ENCODE results near the gene LASP1NB.

The LASP1NB gene

GRCh38 chr17:38958756-38959155 lies 33.3 kb downstream of the LASP1NB start (continued):
- no peak for TF ChIP-seq NR2F2 (IDR thresholded peaks at IDR 0.05)
- no peak for TF ChIP-seq ATF3 (IDR thresholded peaks at IDR 0.05)
- TF ChIP-seq FOXA2 (IDR thresholded peaks at IDR 0.05), result no peak

GRCh38 chr17:38959508-38959907 lies 34.1 kb downstream of the LASP1NB start:
- no peak overlapping the region for H3K27ac ChIP-seq (ENCODE audit: low read depth in 1 of 2, low read length in 2 of 2)
- no peak for DNase-seq (ENCODE audit: low spot score)
- no peaks in the 10 kb centered on the region for H3K27me3 ChIP-seq (ENCODE audit: control insufficient read depth in 4 of 4, insufficient read depth in 4 of 4, low read length in 3 of 4)
- no peak overlapping the region for H3K9ac ChIP-seq (ENCODE audit: low read depth in 1 of 2, low read length in 2 of 2)
- no peak overlapping the region for H3K4me3 ChIP-seq (ENCODE audit: low read depth in 1 of 3, low read length in 3 of 3)
- WGBS, result 84% methylated on average over 3 of the region's 3 CpGs
- H3K4me1 ChIP-seq (ENCODE audit: control insufficient read depth in 4 of 4, insufficient read depth in 4 of 4, low read length in 3 of 4), result no peaks in the 10 kb centered on the region
- TF ChIP-seq EGR1 (IDR thresholded peaks at IDR 0.05; ENCODE audit: low read depth in 2 of 2), result no peak
- TF ChIP-seq JUND (IDR thresholded peaks at IDR 0.05), result no peak
- TF ChIP-seq FOXA1 (IDR thresholded peaks at IDR 0.05), result no peak
- no peak for TF ChIP-seq HNF4G (IDR thresholded peaks at IDR 0.05)
- TF ChIP-seq MAX (IDR thresholded peaks at IDR 0.05), result no peak
- TF ChIP-seq, protein P1, sequence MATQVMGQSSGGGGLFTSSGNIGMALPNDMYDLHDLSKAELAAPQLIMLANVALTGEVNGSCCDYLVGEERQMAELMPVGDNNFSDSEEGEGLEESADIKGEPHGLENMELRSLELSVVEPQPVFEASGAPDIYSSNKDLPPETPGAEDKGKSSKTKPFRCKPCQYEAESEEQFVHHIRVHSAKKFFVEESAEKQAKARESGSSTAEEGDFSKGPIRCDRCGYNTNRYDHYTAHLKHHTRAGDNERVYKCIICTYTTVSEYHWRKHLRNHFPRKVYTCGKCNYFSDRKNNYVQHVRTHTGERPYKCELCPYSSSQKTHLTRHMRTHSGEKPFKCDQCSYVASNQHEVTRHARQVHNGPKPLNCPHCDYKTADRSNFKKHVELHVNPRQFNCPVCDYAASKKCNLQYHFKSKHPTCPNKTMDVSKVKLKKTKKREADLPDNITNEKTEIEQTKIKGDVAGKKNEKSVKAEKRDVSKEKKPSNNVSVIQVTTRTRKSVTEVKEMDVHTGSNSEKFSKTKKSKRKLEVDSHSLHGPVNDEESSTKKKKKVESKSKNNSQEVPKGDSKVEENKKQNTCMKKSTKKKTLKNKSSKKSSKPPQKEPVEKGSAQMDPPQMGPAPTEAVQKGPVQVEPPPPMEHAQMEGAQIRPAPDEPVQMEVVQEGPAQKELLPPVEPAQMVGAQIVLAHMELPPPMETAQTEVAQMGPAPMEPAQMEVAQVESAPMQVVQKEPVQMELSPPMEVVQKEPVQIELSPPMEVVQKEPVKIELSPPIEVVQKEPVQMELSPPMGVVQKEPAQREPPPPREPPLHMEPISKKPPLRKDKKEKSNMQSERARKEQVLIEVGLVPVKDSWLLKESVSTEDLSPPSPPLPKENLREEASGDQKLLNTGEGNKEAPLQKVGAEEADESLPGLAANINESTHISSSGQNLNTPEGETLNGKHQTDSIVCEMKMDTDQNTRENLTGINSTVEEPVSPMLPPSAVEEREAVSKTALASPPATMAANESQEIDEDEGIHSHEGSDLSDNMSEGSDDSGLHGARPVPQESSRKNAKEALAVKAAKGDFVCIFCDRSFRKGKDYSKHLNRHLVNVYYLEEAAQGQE (IDR thresholded peaks at IDR 0.05), result no peak
- TF ChIP-seq RAD21 (IDR thresholded peaks at IDR 0.05), result no peak
- TF ChIP-seq ZBTB33 (IDR thresholded peaks at IDR 0.05), result no peak
- no peak for TF ChIP-seq NR2F2 (IDR thresholded peaks at IDR 0.05)
- no peak for TF ChIP-seq FOXA2 (IDR thresholded peaks at IDR 0.05)
- no peaks in the 10 kb centered on the region for H3K9me3 ChIP-seq (ENCODE audit: control insufficient read depth in 4 of 4, low read length in 3 of 4)
- no peaks in the 10 kb centered on the region for H3K36me3 ChIP-seq (ENCODE audit: control insufficient read depth in 4 of 4, insufficient read depth in 3 of 4, low read depth in 1 of 4, low read length in 3 of 4)

GRCh38 chr17:38960402-38960801 lies 35.0 kb downstream of the LASP1NB start:
- Histone ChIP-seq H3K27ac (ENCODE audit: low read depth in 1 of 2, low read length in 2 of 2) (no peak overlapping the region), H3K36me3 (ENCODE audit: control insufficient read depth in 4 of 4, insufficient read depth in 3 of 4, low read depth in 1 of 4, low read length in 3 of 4) (no peaks in the 10 kb centered on the region), H3K4me1 (ENCODE audit: control insufficient read depth in 4 of 4, insufficient read depth in 4 of 4, low read length in 3 of 4) (no peaks in the 10 kb centered on the region), H3K9me3 (ENCODE audit: control insufficient read depth in 4 of 4, low read length in 3 of 4) (no peaks in the 10 kb centered on the region), H3K27me3 (ENCODE audit: control insufficient read depth in 4 of 4, insufficient read depth in 4 of 4, low read length in 3 of 4) (no peaks in the 10 kb centered on the region), H3K9ac (ENCODE audit: low read depth in 1 of 2, low read length in 2 of 2) (no peak overlapping the region), H3K4me3 (ENCODE audit: low read depth in 1 of 3, low read length in 3 of 3) (no peak overlapping the region)
- no peak for DNase-seq (ENCODE audit: low spot score)
- WGBS, result 88% methylated on average over 5 of the region's 5 CpGs
- TF ChIP-seq MAX (IDR thresholded peaks at IDR 0.05) (no peak), GABPA (IDR thresholded peaks at IDR 0.05 in 1 of 2, conservative IDR thresholded peaks at IDR 0.05 in 1 of 2) (no peak), ZBTB33 (IDR thresholded peaks at IDR 0.05) (no peak), NR2F2 (IDR thresholded peaks at IDR 0.05) (no peak), ATF3 (IDR thresholded peaks at IDR 0.05) (no peak), FOXA1 (IDR thresholded peaks at IDR 0.05) (no peak), CTCF (IDR thresholded peaks at IDR 0.05; ENCODE audit: low read depth, low read length, missing input control) (no peak), RXRA (IDR thresholded peaks at IDR 0.05) (no peak), YY1 (IDR thresholded peaks at IDR 0.05) (no peak), HNF4G (IDR thresholded peaks at IDR 0.05) (no peak), FOXA2 (IDR thresholded peaks at IDR 0.05) (no peak)
- TF ChIP-seq, protein P1 (IDR thresholded peaks at IDR 0.05), result no peak
